H9 (cell line): ENCODE measurements around the gene MSI2. TPM values are rescaled to one million over a fixed set of nuclear protein-coding genes. Genes with fewer than 3 reads are reported as not detected.

Source experiments
- DNase-seq: peaks from one replicate; pipeline ENCODE4 v3.0.0-alpha.2; 2017
- H2AFZ ChIP-seq: one replicate; pipeline ENCODE4 v1.6.1; 2013; ENCODE audit warnings: mild to moderate bottlenecking, low read length, control low read depth, moderate library complexity
- H2AK5ac ChIP-seq: 2 replicates; pipeline ENCODE4 v1.6.1; 2013; ENCODE audit warnings: low read length, control low read depth, mixed read lengths; ENCODE audit not compliant: insufficient read length
- H2BK120ac ChIP-seq: one replicate; pipeline ENCODE4 v1.6.1; 2013; ENCODE audit warnings: low read depth, mild to moderate bottlenecking, low read length, control low read depth, inconsistent platforms; ENCODE audit not compliant: poor library complexity, severe bottlenecking
- H2BK12ac ChIP-seq: 2 replicates; pipeline ENCODE4 v1.6.1; 2013; ENCODE audit warnings: low read length, control low read depth, mixed read lengths, low read depth; ENCODE audit not compliant: insufficient read length
- H2BK15ac ChIP-seq: 2 replicates; pipeline ENCODE4 v1.6.1; 2013; ENCODE audit warnings: low read depth, low read length, control low read depth
- H2BK20ac ChIP-seq: one replicate; pipeline ENCODE4 v1.6.1; 2013; ENCODE audit warnings: low read depth, mild to moderate bottlenecking, low read length, control low read depth, inconsistent platforms; ENCODE audit not compliant: poor library complexity, severe bottlenecking
- H2BK5ac ChIP-seq: 2 replicates; pipeline ENCODE4 v1.6.1; 2013; ENCODE audit warnings: low read length, control low read depth, mixed read lengths; ENCODE audit not compliant: insufficient read length
- H3K14ac ChIP-seq: 2 replicates; pipeline ENCODE4 v1.6.1; 2013; ENCODE audit warnings: low read length, control low read depth; ENCODE audit not compliant: insufficient read depth
- H3K18ac ChIP-seq: 2 replicates; pipeline ENCODE4 v1.6.1; 2013; ENCODE audit warnings: low read depth, mild to moderate bottlenecking, mixed read lengths, low read length, control low read depth; ENCODE audit not compliant: insufficient read length
- H3K23ac ChIP-seq: 2 replicates; pipeline ENCODE4 v1.6.1; 2013; ENCODE audit warnings: low read length, control low read depth, mixed read lengths, low read depth; ENCODE audit not compliant: insufficient read length
- H3K23me2 ChIP-seq: 2 replicates; pipeline ENCODE4 v1.6.1; 2013; ENCODE audit warnings: low read depth, mild to moderate bottlenecking, mixed read lengths, low read length, control low read depth; ENCODE audit not compliant: insufficient read length, poor library complexity, severe bottlenecking
- H3K27ac ChIP-seq: 2 replicates; pipeline ENCODE4 v1.5.1; 2013; ENCODE audit warnings: low read length, control low read depth, mixed read lengths, low read depth; ENCODE audit not compliant: insufficient read length
- H3K27me3 ChIP-seq: 2 replicates; pipeline ENCODE4 v1.6.1; 2013; ENCODE audit warnings: low read length, control low read depth, inconsistent platforms; ENCODE audit not compliant: insufficient read depth
- H3K4ac ChIP-seq: 2 replicates; pipeline ENCODE4 v1.6.1; 2013; ENCODE audit warnings: low read depth, mild to moderate bottlenecking, control low read depth, inconsistent platforms, low read length, moderate library complexity
- H3K4me1 ChIP-seq: 2 replicates; pipeline ENCODE4 v1.6.1; 2013; ENCODE audit warnings: low read length, control low read depth, inconsistent platforms; ENCODE audit not compliant: insufficient read depth
- H3K4me2 ChIP-seq: 2 replicates; pipeline ENCODE4 v1.6.1; 2013; ENCODE audit warnings: low read length, control low read depth, mixed read lengths; ENCODE audit not compliant: insufficient read length, insufficient read depth
- H3K56ac ChIP-seq: 2 replicates; pipeline ENCODE4 v1.6.1; 2013; ENCODE audit warnings: low read depth, mild to moderate bottlenecking, mixed read lengths, low read length, control low read depth; ENCODE audit not compliant: insufficient read length
- H3K79me1 ChIP-seq: 2 replicates; pipeline ENCODE4 v1.6.1; 2013; ENCODE audit warnings: low read depth, mild to moderate bottlenecking, moderate library complexity, low read length, control low read depth, inconsistent platforms; ENCODE audit not compliant: insufficient read depth, poor library complexity, severe bottlenecking
- H3K79me2 ChIP-seq: 2 replicates; pipeline ENCODE4 v1.6.1; 2013; ENCODE audit warnings: low read length, control low read depth, inconsistent platforms; ENCODE audit not compliant: insufficient read depth
- H3K9ac ChIP-seq: 2 replicates; pipeline ENCODE4 v1.6.1; 2013; ENCODE audit warnings: low read length, control low read depth, mixed read lengths; ENCODE audit not compliant: insufficient read length; ENCODE audit errors: extremely low read depth
- H3K9me3 ChIP-seq: one replicate; pipeline ENCODE4 v1.6.1; 2013; ENCODE audit warnings: low read depth, low read length, inconsistent platforms; ENCODE audit not compliant: control insufficient read depth
- H3T11ph ChIP-seq: one replicate; pipeline ENCODE4 v1.6.1; 2013; ENCODE audit warnings: mild to moderate bottlenecking, low read length, control low read depth, inconsistent platforms
- H4K20me1 ChIP-seq: one replicate; pipeline ENCODE4 v1.6.1; 2013; ENCODE audit not compliant: control insufficient read depth, insufficient read length, insufficient read depth
- H4K5ac ChIP-seq: 2 replicates; pipeline ENCODE4 v1.6.1; 2013; ENCODE audit warnings: low read depth, mild to moderate bottlenecking, mixed read lengths, low read length, control low read depth; ENCODE audit not compliant: insufficient read length
- H4K8ac ChIP-seq: replicated peaks from 2 replicates; pipeline ENCODE4 v1.6.1; 2013; ENCODE audit warnings: low read length, control low read depth, mixed read lengths, low read depth; ENCODE audit not compliant: insufficient read length
- H4K91ac ChIP-seq: 2 replicates; pipeline ENCODE4 v1.6.1; 2013; ENCODE audit warnings: low read depth, mild to moderate bottlenecking, moderate library complexity, mixed read lengths, low read length, control low read depth; ENCODE audit not compliant: insufficient read length
- H3K27ac Mint-ChIP-seq, 3 experiments: 2 replicates in 2 of 3; 3 replicates in 1 of 3; pipeline ENCODE4 v1.8.0; 2020 to 2021; ENCODE audit warnings: mixed read lengths in 3 of 3, mild to moderate bottlenecking in 1 of 3, moderate library complexity in 1 of 3
- H3K27me3 Mint-ChIP-seq: 2 replicates; pipeline ENCODE4 v1.8.0; 2021; ENCODE audit warnings: low read depth, mild to moderate bottlenecking, moderate library complexity, mixed read lengths
- H3K36me3 Mint-ChIP-seq, 3 experiments: 2 replicates in 2 of 3; 3 replicates in 1 of 3; pipeline ENCODE4 v1.8.0; 2020 to 2021; ENCODE audit warnings: low read depth in 3 of 3, mixed read lengths in 3 of 3; ENCODE audit not compliant: insufficient read depth in 1 of 3
- H3K4me1 Mint-ChIP-seq, 2 experiments: 2 replicates each; pipeline ENCODE4 v1.8.0; 2020; ENCODE audit warnings: mixed read lengths in 2 of 2
- H3K4me3 Mint-ChIP-seq, 2 experiments: 2 replicates in 1 of 2; 3 replicates in 1 of 2; pipeline ENCODE4 v1.8.0; 2020 to 2021; ENCODE audit warnings: mild to moderate bottlenecking in 2 of 2, mixed read lengths in 2 of 2, moderate library complexity in 1 of 2
- H3K9me3 Mint-ChIP-seq, 2 experiments: 2 replicates in 1 of 2; 3 replicates in 1 of 2; pipeline ENCODE4 v1.8.0; 2020; ENCODE audit warnings: mild to moderate bottlenecking in 2 of 2, mixed read lengths in 2 of 2, moderate library complexity in 1 of 2
- CTCF ChIP-seq: fragments of 200-600 bp; sonication (generic); conservative IDR thresholded peaks from 3 replicates; pipeline ENCODE4 v1.8.0; 2021; ENCODE audit warnings: antibody characterized with exemption, mild to moderate bottlenecking
- WGBS: extraction: QIAGEN DNeasy Blood & Tissue Kit; methylation state at CpG from one replicate; pipeline ENCODE4 v1.1.7; 2013; ENCODE audit warnings: missing lambda C conversion rate, low lambda C conversion rate, mixed read lengths; ENCODE audit not compliant: insufficient read length; ENCODE audit errors: extremely low coverage; 5-methylcytosine and 5-hydroxymethylcytosine counted together
- total RNA-seq: library from RNA; stranded (reverse); gene quantifications from 2 replicates; pipeline ENCODE4 v1.2.1, GENCODE V29; 2021

The MSI2 gene
- total RNA-seq, 1 experiment from 2014 or later = 98.5 TPM

- no peaks in the 10 kb centered on the region; the same call in 1 of the 2 replicates for H3K79me2 ChIP-seq
- no peaks in the 10 kb centered on the region for H3K79me1 ChIP-seq
- no peak overlapping the region for H3K9ac ChIP-seq
- Mint-ChIP-seq H3K4me1 (peaks cover 5 to 17% of the 10 kb centered on the region in 2 experiments), H3K36me3 (no peaks in the 10 kb centered on the region), H3K9me3 (no peaks in the 10 kb centered on the region), H3K4me3 (no peak overlapping the region), H3K27ac (peak overlapping the region in 1 of 3 experiments; percentile 38; a peak in 2 of 7 replicates), H3K27me3 (no peaks in the 10 kb centered on the region; the same call in 1 of the 2 replicates)
- H3T11ph ChIP-seq = no peak overlapping the region
- no peak overlapping the region for H3K56ac ChIP-seq
- H2AFZ ChIP-seq = no peak overlapping the region
- peaks cover 2% of the 10 kb centered on the region; the same call in 1 of the 2 replicates for H3K4me1 ChIP-seq
- no peak overlapping the region for H2BK15ac ChIP-seq
- no peak overlapping the region for H4K8ac ChIP-seq
- H3K27ac ChIP-seq = no peak overlapping the region
- H3K4ac ChIP-seq = no peak overlapping the region
- H4K91ac ChIP-seq = no peak overlapping the region
- no peak overlapping the region for H3K18ac ChIP-seq
- no peak overlapping the region for H4K5ac ChIP-seq
- DNase-seq = no peak
- no peak overlapping the region for H2BK20ac ChIP-seq
- H2BK120ac ChIP-seq = no peak overlapping the region
- H3K23me2 ChIP-seq = no peaks in the 10 kb centered on the region
- H2BK5ac ChIP-seq = no peak overlapping the region
- H4K20me1 ChIP-seq = no peaks in the 10 kb centered on the region
- H3K23ac ChIP-seq = no peak overlapping the region
- no peak overlapping the region for H3K4me2 ChIP-seq
- H2AK5ac ChIP-seq = no peak overlapping the region
- H2BK12ac ChIP-seq = no peak overlapping the region
- H3K9me3 ChIP-seq = no peaks in the 10 kb centered on the region
- no peaks in the 10 kb centered on the region for H3K27me3 ChIP-seq
- TF ChIP-seq CTCF = no peak
- no CpG with 5 or more reads among the region's 9 CpGs for WGBS
- no peak overlapping the region for H3K14ac ChIP-seq
Observed at GRCh38 chr17:57501016-57501415, 244.7 kb downstream of the MSI2 start.
